ENCODE data around the gene RFX7.

The RFX7 gene

DNA sequence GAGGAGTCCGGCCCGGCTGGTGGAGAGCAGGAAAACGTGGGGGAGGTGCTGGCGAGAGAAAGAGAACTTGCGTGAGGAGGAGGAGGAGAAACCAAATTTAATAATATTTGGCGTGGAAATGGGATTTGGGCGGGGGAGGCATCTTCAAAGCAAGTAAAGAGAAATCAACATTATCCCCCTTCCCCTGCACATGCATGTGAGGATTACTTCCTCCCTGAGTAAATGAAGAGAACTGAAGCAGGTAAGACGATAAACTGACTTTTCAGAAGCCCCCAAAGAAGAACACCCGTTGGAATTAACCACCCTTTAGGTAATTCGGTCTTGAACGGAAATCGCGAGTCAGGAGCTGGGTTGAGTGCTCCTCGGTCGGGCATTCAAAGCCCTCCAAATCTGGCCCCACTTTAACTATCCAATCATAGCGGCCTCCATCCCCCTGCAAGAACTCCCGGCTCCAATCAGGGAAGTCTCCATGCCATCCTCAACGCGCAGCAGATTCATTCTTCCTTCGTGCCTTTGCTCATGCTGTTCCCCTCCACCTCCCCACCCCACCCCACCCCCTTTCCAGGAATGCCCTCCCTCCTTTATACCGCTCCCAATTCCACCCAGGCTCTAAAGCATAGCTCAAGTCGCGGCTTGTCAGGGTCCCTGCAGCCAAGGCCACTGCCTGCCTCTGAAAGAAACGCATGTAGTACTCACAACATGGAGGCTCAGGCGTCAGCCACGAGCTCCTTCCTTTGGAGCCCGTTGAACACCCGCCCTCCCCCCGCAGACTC lies 545 bp upstream of the RFX7 start:
- DNase-seq: no peak

- DNase-seq: no peak
These were observed 1.0 kb downstream of the RFX7 start for GRCh38 chr15:56242576-56243162.

GRCh38 chr15:56241374-56242105 lies 2.1 kb downstream of the RFX7 start:
- no peak for DNase-seq

DNA sequence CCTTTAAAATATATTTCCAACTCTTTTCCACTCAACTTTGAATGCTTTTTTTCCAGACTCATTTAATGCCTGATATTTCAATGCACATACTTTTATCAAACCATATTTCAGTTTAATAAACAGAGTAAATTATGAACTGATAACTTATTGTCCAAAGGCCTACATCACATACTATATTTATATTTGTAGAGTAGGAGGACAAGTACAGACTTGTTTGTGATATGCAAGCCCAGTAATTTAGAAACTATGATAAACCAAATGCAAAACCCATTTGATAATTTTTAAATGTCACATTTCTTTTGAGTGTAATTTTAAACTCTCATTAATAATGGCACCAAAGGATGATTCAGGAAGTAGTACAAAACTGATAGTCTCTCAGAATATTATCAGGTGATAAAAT lies 3.3 kb downstream of the RFX7 start:
- DNase-seq: no peak

DNA sequence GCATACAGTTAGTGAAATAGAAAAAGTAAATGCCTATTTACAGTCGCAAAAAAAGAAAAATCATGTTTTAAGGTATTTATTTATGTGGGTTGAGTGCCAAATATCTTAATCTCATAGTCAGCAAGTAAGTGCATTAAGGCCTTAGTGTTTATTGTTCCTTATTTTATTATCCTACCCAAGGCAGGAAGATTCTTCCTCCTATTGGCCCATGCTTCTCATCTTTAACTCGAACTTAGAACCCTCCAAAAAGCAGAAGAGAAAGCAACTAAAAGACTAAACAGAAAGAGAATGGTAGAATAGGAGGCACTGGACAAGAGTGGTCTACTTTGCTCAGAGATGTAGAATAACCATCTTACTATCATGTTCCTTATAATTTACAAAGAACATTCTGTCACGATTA lies 7.5 kb downstream of the RFX7 start:
- DNase-seq: no peak

- DNase-seq: no peak
These were observed 8.9 kb downstream of the RFX7 start for GRCh38 chr15:56234804-56235203.

DNA sequence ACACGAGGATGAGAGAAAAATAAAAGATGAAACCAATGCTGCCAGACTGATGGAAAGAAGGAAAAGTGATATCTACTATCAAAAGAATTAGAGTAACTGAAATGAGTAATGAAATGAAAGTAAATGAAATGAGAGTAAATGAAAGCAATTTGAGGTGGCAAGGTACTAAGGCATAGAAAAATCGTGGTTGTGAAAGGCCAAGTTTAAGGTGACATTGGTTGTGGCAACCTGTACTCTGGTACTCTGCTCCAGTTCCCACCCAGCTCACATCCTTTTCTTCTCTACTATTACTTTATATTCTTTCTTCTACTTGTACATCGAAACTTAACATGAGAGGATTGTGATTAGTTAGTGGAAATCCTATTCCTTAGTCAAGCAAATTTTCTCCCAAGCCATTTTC lies 10.1 kb downstream of the RFX7 start:
- no peak for DNase-seq

GRCh38 chr15:56232058-56232457 lies 11.6 kb downstream of the RFX7 start:
- no peak for DNase-seq

GRCh38 chr15:56228854-56229253 lies 14.8 kb downstream of the RFX7 start:
- DNase-seq: no peak

DNA sequence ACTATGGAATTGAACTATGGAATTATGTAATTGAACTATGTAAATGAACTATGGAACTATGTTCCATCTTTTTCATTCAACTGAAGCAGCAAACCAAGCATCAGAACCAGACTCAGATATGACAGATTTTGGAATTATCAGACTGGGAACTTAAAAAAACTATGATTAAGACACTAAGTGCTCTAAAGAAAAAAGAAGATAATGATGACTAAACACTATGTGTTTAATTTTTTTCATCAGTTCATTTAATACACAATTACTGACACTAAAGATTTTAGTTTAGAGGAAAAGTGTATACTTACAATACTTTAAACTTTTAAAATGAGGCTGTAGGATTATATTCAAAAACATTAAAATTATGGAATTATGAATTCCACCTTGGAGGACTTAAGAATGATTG lies 15.3 kb downstream of the RFX7 start:
- DNase-seq: no peak

- no peak for DNase-seq
These were observed 15.9 kb downstream of the RFX7 start for GRCh38 chr15:56227780-56228179.

DNA sequence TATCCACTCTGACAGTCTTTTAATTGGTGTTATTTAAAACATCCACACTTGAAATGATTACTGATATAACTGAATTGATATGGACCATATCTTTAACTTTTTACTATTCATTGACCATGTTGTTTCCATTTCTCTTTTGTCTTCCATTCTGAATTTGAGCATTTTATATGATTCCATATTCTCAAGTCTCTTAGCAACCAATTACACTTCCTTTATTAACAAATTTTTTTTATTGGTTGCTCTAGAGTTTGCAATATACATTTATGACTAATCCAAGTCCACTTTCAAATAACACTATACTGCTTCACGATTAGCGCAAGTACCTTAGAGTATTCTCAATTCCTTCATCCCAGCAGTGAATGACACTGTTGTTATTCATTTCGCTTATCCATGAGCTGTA lies 16.4 kb downstream of the RFX7 start:
- no peak for DNase-seq

DNA sequence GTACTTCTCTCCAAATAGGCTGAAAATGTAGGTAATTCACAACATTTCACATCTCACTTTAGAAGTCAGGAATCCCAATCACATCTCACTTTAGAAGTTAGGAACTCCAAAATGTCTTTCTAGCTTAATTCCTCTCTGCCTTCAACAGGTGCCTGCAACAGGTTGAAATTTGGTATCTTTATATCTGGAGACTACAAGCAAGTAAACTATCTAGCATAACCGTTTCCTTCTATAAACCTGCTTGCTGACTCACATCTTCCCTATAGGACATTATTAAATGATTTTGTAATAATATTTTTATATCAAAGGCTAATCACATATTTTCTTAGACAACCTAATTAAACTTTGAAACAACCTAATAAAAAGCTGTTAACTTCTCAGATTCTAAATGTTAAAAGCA lies 18.2 kb downstream of the RFX7 start:
- no peak for DNase-seq

DNA sequence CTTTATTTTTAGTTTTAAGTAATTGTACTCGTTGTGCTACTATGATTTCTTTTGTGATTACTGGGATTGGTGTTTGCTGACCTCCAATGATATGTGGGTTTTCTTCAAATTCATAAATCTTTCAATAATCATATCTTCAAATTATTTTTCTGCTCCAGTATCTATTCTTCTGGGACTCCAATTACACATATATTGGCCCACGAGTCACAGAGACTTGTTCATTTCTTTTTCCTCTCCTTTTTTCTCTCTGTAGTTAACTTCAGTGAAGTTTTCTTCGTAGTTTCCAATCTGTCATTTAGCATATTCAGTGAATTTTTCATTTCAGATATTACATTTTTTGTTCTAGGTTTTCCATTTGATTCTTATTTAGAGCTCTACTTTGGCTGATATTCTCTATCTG lies 21.4 kb downstream of the RFX7 start:
- no peak for DNase-seq

GRCh38 chr15:56217341-56217740 lies 26.3 kb downstream of the RFX7 start:
- no peak for DNase-seq

DNA sequence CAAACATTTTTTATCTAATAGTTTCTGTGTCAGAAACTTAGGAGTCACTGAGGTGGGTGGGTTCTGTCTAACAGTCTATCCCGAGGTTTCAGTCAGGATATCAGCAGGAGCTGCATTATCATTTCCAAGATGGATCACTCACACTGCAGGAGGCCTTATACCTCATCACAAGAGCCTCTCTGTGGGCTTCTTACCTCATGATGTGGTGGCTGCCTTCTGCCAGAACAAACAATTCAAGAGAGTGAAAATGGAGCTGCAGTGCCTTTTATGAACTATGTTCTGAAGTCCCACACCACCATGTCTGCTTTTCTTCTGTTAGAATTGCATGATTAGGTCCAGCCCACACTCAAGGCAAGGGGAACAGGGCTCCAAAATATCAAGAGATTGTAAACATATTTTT lies 27.9 kb downstream of the RFX7 start:
- DNase-seq: no peak

DNA sequence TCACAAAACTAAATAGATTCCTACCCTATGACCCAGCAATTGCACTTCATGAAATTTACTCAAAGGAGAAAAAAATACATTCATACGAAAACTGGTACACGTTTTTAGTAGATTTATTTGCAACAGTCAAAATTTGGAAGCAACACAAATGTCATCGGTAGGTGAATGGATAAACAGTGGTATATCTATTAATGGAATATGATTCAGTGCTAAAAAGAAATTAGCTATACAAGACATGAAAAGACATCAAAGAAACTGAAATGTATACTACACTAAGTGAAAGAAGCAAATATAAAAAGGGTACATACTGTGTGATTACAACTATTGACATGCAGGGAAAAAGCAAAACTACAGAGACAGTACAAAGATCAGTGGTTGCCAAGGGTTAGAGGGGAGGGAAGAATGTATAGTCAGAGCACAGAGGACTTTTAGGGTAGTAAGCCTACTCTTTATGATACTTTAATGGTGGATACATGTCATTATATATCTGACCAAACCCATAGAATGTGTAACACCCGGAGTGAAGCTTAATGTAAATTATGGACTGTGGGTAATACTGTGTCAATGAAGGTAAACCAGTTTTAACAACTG lies 31.6 kb downstream of the RFX7 start:
- DNase-seq: no peak

GRCh38 chr15:56211064-56211463 lies 32.6 kb downstream of the RFX7 start:
- DNase-seq: no peak

DNA sequence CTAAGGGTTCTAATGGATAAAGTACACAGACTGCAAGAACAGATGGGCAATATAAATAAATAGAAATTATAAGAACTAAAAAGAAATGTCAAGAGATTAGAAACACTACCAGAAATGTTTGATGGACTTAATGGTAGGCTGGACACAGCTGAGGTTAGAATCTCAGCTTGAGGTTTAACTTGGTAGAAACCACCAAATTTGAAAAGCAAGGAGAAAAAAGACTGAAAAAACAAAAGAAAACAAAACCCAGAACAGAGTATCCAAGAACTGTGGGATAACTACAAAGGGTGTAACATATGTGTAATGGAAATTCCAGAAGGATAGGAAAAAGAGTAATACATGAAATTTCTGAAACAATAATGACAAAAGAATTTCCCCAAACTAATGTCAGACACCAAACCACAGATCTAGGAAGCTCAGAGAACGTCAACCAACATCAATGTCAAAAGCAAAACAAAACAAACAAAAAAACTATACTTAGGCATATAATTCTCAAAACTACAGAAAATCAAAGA lies 35.0 kb downstream of the RFX7 start:
- DNase-seq: no peak

DNA sequence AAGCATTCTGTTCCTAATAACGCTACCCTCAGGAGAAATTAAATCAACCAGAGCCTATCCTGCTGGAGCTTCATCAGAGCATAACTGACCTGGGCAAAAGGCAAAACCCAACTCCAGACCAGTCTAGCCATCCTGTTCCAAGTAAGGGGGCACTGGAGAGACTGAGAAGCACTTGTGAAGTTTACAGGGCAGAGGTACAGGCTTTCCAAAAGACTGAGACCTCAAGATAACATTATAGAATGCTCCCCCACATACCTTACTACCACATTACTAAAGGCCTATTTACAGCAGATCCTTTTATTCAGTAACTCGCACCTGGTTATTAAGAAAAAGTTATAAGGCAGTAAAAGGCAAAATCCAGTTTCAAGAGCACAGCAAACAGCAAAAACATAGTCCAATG lies 35.5 kb downstream of the RFX7 start:
- DNase-seq: no peak

DNA sequence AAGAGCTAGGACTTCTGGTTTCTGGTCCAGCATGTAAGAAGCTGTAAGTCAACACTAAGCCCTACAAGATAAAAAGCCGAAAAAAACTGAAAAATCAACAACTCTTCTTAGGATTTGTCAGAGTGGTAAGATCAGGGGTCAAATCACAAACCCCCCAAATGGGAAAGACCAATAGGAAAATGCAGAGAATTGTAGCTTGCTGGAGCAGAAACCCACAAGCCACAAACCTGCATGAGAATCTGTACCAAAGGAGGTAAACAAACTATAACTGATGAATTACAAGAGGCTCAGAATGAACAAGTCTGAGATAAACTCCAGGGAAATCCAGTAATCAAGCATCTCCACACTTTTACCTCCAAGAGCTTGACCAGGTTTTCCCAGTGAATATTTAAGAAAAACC lies 36.0 kb downstream of the RFX7 start:
- DNase-seq: no peak

GRCh38 chr15:56207092-56207491 lies 36.6 kb downstream of the RFX7 start:
- no peak for DNase-seq

GRCh38 chr15:56205061-56205876 lies 38.4 kb downstream of the RFX7 start:
- DNase-seq: no peak

Measured in activated CD4-positive, CD25-positive, alpha-beta regulatory T cell (primary cell).